NB4 (cell line): ENCODE results near the gene CISD3.

Experiments
- CTCF ChIP-seq: IDR thresholded peaks from one replicate; pipeline ENCODE4 v1.5.1; 2012; ENCODE audit warnings: low read depth, low read length
- POLR2A ChIP-seq: IDR thresholded peaks from 2 replicates; pipeline ENCODE4 v1.6.1; 2011; ENCODE audit warnings: mild to moderate bottlenecking; ENCODE audit not compliant: insufficient read length; ENCODE audit errors: extremely low read depth

DNA sequence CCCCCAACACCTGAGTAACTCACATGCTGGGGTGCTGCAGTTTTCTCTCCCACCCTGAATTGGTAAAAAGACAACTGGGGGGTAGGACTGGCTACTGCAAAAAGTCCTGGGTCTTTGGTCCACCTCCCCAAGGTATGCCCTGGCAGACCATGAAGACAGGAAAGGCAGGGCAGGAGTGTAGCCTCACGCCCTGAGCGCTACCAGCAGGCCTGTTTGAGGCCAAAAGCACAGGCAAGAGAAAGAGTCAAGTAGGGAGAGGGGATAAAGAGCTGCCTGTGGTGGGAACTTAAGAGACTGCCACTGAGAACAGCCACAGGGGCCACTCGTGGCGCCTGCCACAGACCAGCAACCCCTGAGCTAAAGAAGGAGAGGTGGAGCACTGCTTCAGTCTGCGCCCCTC is 36.2 kb downstream of the CISD3 start:
- TF ChIP-seq CTCF, result no peak
- no peak for TF ChIP-seq POLR2A
